ENCODE data around the gene DCTN1.

- TF ChIP-seq EZH2phosphoT487 (IDR thresholded peaks at IDR 0.05): no peak
- no peak for TF ChIP-seq CTCF (IDR thresholded peaks at IDR 0.05)
Observed at GRCh38 chr2:74375838-74376237, 4.3 kb downstream of the DCTN1 start.
